Activated CD4-positive, alpha-beta T cell treated with anti-CD3 and anti-CD28 coated beads, Interleukin-2, amount 50 U/mL, for 48 hours (primary cell): ENCODE data around the gene SYNE3.

Experiments
- DNase-seq, 2 experiments: peaks; one replicate each; pipeline ENCODE4 v3.0.0-alpha.2; 2020

The SYNE3 gene

GRCh38 chr14:95516554-95517181 lies at the start of gene SYNE3:
SYNE3 (minus strand) TSS chr14:95516650; CDS start chr14:95475821, 40,829 bp downstream.
- DNase-seq: peak; percentile 65 to 68

- no peak for DNase-seq
Observed at GRCh38 chr14:95564060-95564459, 47.6 kb upstream of the SYNE3 start.

GRCh38 chr14:95562892-95563685 lies 46.6 kb upstream of the SYNE3 start:
- DNase-seq: no peak

- DNase-seq: peak; percentile 94
Observed at GRCh38 chr14:95561001-95561412, 44.6 kb upstream of the SYNE3 start.

- DNase-seq: no peak
Observed at GRCh38 chr14:95559203-95559602, 42.8 kb upstream of the SYNE3 start.

- no peak for DNase-seq
Observed at GRCh38 chr14:95557832-95558231, 41.4 kb upstream of the SYNE3 start.

GRCh38 chr14:95557291-95557690 lies 40.8 kb upstream of the SYNE3 start:
- no peak for DNase-seq

- DNase-seq: no peak
Observed at GRCh38 chr14:95555053-95555452, 38.6 kb upstream of the SYNE3 start.

- no peak for DNase-seq
Observed at GRCh38 chr14:95553141-95553540, 36.7 kb upstream of the SYNE3 start.

GRCh38 chr14:95551435-95551834 lies 35.0 kb upstream of the SYNE3 start:
- DNase-seq: no peak

GRCh38 chr14:95549656-95550585 lies 33.5 kb upstream of the SYNE3 start:
- no peak for DNase-seq

GRCh38 chr14:95548328-95548929 lies 32.0 kb upstream of the SYNE3 start:
- no peak for DNase-seq

GRCh38 chr14:95547626-95548327 lies 31.3 kb upstream of the SYNE3 start:
- DNase-seq: no peak

GRCh38 chr14:95547272-95547625 lies 30.8 kb upstream of the SYNE3 start:
- DNase-seq: no peak

GRCh38 chr14:95545515-95546168 lies 29.2 kb upstream of the SYNE3 start:
- DNase-seq: no peak

GRCh38 chr14:95544588-95544987 lies 28.1 kb upstream of the SYNE3 start:
- no peak for DNase-seq

- DNase-seq: no peak
Observed at GRCh38 chr14:95543021-95543420, 26.6 kb upstream of the SYNE3 start.

GRCh38 chr14:95541932-95542930 lies 25.8 kb upstream of the SYNE3 start:
- DNase-seq: no peak

- no peak for DNase-seq
Observed at GRCh38 chr14:95541346-95541745, 24.9 kb upstream of the SYNE3 start.

- no peak for DNase-seq
Observed at GRCh38 chr14:95540236-95540855, 23.9 kb upstream of the SYNE3 start.
